Testis (tissue), 3 donors: ENCODE measurements around the gene CHKA. TPM values are rescaled to one million over a fixed set of nuclear protein-coding genes. Genes with fewer than 3 reads are reported as not detected.

Source experiments
- DNase-seq: peaks from one replicate; pipeline ENCODE4 v3.0.0-alpha.2; 2019
- H3K27ac ChIP-seq, 2 donors: fragments of 200-600 bp; sonication (generic); one replicate each; pipeline ENCODE4 v1.5.1; 2019
- H3K27me3 ChIP-seq: fragments of 200-600 bp; sonication (generic); one replicate; pipeline ENCODE4 v1.5.1; 2019
- H3K36me3 ChIP-seq: fragments of 200-600 bp; sonication (generic); one replicate; pipeline ENCODE4 v1.5.1; 2017; ENCODE audit warnings: low read depth; ENCODE audit errors: missing control alignments
- H3K4me1 ChIP-seq: fragments of 200-600 bp; sonication (generic); one replicate; pipeline ENCODE4 v1.5.1; 2019
- H3K4me3 ChIP-seq, 2 donors: fragments of 200-600 bp; sonication (generic); one replicate each; pipeline ENCODE4 v1.5.1; 2017 to 2019
- H3K9me3 ChIP-seq: fragments of 200-600 bp; sonication (generic); one replicate; pipeline ENCODE4 v1.5.1; 2017
- POLR2A ChIP-seq: fragments of 450-650 bp; IDR thresholded peaks from one replicate; pipeline ENCODE4 v1.6.1; 2017; ENCODE audit warnings: antibody characterized with exemption, mild to moderate bottlenecking, moderate library complexity
- WGBS, 2 donors: methylation state at CpG; one replicate each; pipeline ENCODE4 v1.1.5; 2018; 5-methylcytosine and 5-hydroxymethylcytosine counted together
- intact Hi-C: fragments of 100-400 bp; cut with DNase I; formaldehyde crosslinking; loops from one replicate; pipeline ENCODE4 v1.15.1; 2023; ENCODE audit warnings: low total_unique reads
- microRNA-seq, 2 donors: library from miRNA; unstranded; fragments of <30 nt; microRNA quantifications; one replicate each; pipeline ENCODE4, GENCODE V29; 2016; ENCODE audit warnings: borderline number of aligned reads in 2 of 2, borderline replicate concordance in 1 of 2
- polyA plus RNA-seq: library from polyadenylated mRNA; stranded (reverse); fragments of 350-450 nt; fragmentation: Illumina TruSeq; extraction: RNeasy Lipid Tissue Mini Kit (QIAGEN cat#74804); gene quantifications from one replicate; pipeline ENCODE4 v1.2.3, GENCODE V29; 2014; ENCODE audit warnings: low read depth, low replicate concordance; ENCODE audit not compliant: insufficient read depth
- small RNA-seq, 2 donors: library from RNA; depleted of rRNA; stranded (forward); fragments of <200 nt; gene quantifications; one replicate each; pipeline ENCODE3, GENCODE V24; 2016
- total RNA-seq, 2 donors: library from RNA; depleted of rRNA; stranded (reverse); fragments of >200 nt; gene quantifications; one replicate each; pipeline ENCODE4 v1.2.3, GENCODE V29; 2016
- TF ChIP-seq, protein P1 (sequence below), 3 experiments: fragments of 450-650 bp in 2 of 3; fragments of 200-600 bp in 1 of 3; sonication (generic) in 1 of 3; IDR thresholded peaks; one replicate each; pipeline ENCODE4 v1.5.1; 2016 to 2019; ENCODE audit warnings: antibody characterized with exemption in 3 of 3, mild to moderate bottlenecking in 2 of 3, moderate library complexity in 1 of 3

CHKA gene
- total and polyA plus RNA-seq, 3 donors from 2014 or later: 145 to 200 (median 180) TPM

DNA sequence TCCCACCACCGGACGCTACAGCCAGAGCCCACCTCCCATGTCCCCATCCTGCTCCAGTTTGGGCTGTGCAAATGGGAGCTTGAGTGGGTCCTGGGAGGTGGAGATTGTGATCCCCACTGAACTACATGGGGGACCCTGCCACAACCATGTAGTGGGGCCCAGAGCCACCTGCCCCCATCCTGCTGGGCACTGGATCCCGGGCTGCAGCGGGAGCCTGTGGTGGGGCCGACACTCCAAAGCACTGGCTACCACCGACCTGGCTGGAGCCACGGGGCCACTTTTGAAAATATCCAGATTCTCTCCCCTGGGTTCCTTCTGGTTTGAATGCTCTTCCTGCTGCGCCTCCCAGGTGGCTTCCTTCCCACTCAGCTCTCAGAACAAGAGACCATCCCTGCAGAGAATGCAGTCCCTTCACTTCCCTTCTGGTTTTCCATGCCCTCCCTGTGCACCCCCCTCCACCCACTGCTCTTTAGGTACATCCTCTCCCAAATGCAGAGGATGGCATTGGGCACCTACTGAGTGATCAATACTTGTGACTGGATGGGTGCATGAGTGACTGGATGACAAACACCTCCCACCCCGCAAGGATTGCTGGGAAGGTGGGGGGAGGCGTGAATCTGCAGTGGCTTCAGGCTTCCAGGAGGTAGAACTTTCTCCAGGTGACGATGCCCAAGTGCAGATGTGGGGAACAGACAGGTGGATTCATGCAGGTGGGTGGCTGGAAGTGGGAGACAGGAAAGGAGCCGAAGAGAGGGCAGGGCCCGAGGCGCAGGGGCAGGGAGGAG lies 116.4 kb downstream of the CHKA start:
- TF ChIP-seq, protein P1, sequence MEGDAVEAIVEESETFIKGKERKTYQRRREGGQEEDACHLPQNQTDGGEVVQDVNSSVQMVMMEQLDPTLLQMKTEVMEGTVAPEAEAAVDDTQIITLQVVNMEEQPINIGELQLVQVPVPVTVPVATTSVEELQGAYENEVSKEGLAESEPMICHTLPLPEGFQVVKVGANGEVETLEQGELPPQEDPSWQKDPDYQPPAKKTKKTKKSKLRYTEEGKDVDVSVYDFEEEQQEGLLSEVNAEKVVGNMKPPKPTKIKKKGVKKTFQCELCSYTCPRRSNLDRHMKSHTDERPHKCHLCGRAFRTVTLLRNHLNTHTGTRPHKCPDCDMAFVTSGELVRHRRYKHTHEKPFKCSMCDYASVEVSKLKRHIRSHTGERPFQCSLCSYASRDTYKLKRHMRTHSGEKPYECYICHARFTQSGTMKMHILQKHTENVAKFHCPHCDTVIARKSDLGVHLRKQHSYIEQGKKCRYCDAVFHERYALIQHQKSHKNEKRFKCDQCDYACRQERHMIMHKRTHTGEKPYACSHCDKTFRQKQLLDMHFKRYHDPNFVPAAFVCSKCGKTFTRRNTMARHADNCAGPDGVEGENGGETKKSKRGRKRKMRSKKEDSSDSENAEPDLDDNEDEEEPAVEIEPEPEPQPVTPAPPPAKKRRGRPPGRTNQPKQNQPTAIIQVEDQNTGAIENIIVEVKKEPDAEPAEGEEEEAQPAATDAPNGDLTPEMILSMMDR (IDR thresholded peaks at IDR 0.05): no peak
- TF ChIP-seq POLR2A: no peak
- Histone ChIP-seq H3K4me1 (peaks cover 4% of the 10 kb centered on the region), H3K4me3 (no peak overlapping the region), H3K9me3 (no peaks in the 10 kb centered on the region), H3K36me3 (no peaks in the 10 kb centered on the region), H3K27me3 (no peaks in the 10 kb centered on the region), H3K27ac (no peak overlapping the region)
- intact Hi-C loops: no loop called here
- 70 to 80% methylated on average over 14 of the region's 14 CpGs for WGBS, 2 donors
- no peak for DNase-seq

DNA sequence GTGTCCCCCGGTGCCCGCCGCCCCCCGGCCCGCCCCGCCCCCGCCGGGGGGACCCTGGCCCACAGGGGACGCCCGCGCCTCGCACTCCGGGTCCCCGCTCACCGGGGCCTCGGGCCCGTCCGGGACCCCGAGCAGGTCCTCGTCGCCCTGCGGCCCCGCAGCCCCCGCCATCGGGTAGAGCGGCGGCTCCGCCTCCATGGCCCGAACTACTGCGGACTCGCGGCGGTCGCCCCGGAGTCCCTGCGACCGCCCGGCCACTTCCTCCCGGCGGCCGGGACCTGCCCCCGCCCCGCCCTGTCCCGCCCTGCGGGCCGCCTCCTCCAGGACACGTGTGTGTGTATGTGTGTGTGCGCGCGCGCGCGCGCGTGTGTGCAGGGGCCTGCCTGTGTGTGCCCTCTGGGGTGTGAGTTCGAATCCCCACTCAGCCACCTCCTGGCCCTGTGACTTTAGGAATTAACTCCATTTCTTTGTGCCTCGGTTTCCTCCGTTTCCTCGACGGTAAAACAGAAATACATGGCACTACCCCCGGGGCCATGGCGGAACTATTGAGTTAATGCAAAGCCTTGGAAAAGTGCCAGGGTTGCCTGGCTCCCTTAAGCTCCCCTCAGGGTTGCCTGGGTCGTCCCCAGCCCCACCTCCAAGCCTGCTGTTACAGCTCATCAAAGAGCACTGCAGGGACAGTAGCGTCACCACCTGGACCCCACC lies 117.2 kb downstream of the CHKA start, which contains the start of gene UNC93B1:
Gene UNC93B1, minus strand, starts transcription at position 252 of the 705 bp plus-strand sequence. Its CDS starts 54 bp downstream, at position 198.
- Histone ChIP-seq H3K4me1 (peaks cover 4% of the 10 kb centered on the region), H3K36me3 (no peaks in the 10 kb centered on the region), H3K27me3 (no peaks in the 10 kb centered on the region), H3K27ac (peak within 1 kb of the TSS in 1 of 2 donors; percentile 3), H3K9me3 (no peaks in the 10 kb centered on the region), H3K4me3 (peak within 1 kb of the TSS; percentile 64 to 68)
- DNase-seq: peak; percentile 80
- TF ChIP-seq, protein P1 (IDR thresholded peaks at IDR 0.05): no peak
- no peak for TF ChIP-seq POLR2A
- WGBS, 2 donors: 8 to 19% methylated on average over 8 to 30 of the region's 64 CpGs
- intact Hi-C loops: no loop called here

DNA sequence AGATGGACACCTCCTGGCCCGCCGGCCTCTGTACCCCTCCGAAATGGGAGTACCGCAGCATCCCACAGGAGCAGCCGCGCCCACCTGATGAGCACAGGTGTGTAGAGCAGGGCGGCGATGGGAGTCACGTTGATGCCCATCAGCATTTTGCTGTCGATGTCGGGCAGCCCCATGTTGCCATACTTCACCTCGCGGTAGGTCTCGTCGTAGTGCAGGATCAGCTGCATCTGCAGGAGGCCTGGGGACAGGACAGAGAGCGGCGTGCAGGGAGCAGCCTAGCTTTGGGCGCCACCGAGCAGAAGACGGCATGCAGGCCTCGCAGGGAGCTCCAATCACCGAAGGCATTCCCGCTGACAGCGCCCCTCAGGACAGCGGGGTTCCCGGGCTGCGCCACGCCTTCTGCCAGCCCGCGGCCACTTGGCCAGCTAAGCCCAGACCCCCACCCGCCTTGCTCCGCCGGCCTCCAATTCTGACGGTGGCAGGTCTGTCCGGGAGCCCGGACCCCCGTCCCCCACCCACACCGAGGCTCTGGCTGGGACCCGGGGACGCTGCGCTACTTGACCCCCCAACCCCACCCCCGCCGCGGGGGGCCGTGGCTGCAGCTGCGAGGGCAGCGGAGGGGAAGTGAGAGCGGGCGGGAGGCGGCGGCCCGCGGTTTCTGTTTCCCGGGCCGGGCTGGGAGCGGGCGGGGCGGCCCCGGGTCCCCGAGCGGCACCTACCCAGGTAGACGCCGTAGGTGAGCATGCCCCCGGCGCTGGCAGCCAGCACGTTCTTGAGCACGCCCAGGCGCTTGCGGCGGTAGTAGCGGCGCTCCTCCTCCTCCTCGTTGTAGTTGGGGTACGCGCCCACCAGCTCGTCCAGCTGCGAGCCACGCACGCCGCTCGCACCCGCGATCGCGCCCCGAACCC lies 118.0 kb downstream of the CHKA start:
- Histone ChIP-seq H3K27ac (peak overlapping the region in 1 of 2 donors; percentile 3), H3K9me3 (no peaks in the 10 kb centered on the region), H3K4me1 (peaks cover 4% of the 10 kb centered on the region), H3K36me3 (no peaks in the 10 kb centered on the region), H3K27me3 (no peaks in the 10 kb centered on the region), H3K4me3 (peak overlapping the region; percentile 64 to 68)
- no peak for TF ChIP-seq POLR2A
- TF ChIP-seq, protein P1 (IDR thresholded peaks at IDR 0.05): no peak
- DNase-seq: no peak
- 22 to 73% methylated on average over 3 to 50 of the region's 86 CpGs for WGBS, 2 donors
- intact Hi-C loops: no loop called here

Small RNA genes within 50 kb of the gene (microRNA-seq; reads per million reads assigned to microRNA genes)
- 0 reads per million in 2 donors for gene MIR4691
- gene MIR6753: 0 reads per million in 2 donors
- gene MIR7113: 0.69 to 1.4 reads per million in 2 donors

Small RNA genes within 50 kb of the gene (small RNA-seq; reads per million reads assigned to genes)
- 0 reads per million in 2 donors for gene MIR6753

Other genes starting within 250 kb of the CHKA start
- gene UNC93B1, start 117.3 kb downstream of the CHKA start, total RNA-seq: 10 to 100 TPM in 1 of 2 donors, 1 to 10 TPM in 1; 5.3 to 12.3 TPM
- gene UNC93B1, start 117.3 kb downstream of the CHKA start, polyA plus RNA-seq: 7.9 TPM
- gene ALDH3B1, start 111.1 kb downstream of the CHKA start, total RNA-seq: 1 to 10 TPM; 4.4 to 5.3 TPM
- 8.1 TPM for gene ALDH3B1, start 111.1 kb downstream of the CHKA start, polyA plus RNA-seq
- gene NDUFS8, start 90.7 kb downstream of the CHKA start, total RNA-seq: 100 to 1,000 TPM; 184 to 196 TPM
- gene NDUFS8, start 90.7 kb downstream of the CHKA start, polyA plus RNA-seq: 149 TPM
- 10 to 100 TPM; 52.8 to 53.6 TPM for gene TCIRG1, start 82.4 kb downstream of the CHKA start, total RNA-seq
- 22.2 TPM for gene TCIRG1, start 82.4 kb downstream of the CHKA start, polyA plus RNA-seq
- 10 to 100 TPM; 44.1 to 56.5 TPM for gene KMT5B, start 91.9 kb upstream of the CHKA start, total RNA-seq
- gene KMT5B, start 91.9 kb upstream of the CHKA start, polyA plus RNA-seq: 42.1 TPM
- gene C11orf24, start 150.6 kb upstream of the CHKA start, total RNA-seq: 10 to 100 TPM; 65.7 to 87.7 TPM
- 29.6 TPM for gene C11orf24, start 150.6 kb upstream of the CHKA start, polyA plus RNA-seq
- 10 to 100 TPM; 20.6 to 21.3 TPM for gene LRP5, start 191.2 kb upstream of the CHKA start, total RNA-seq
- 15.7 TPM for gene LRP5, start 191.2 kb upstream of the CHKA start, polyA plus RNA-seq